Measurements from ENCODE around the gene POLN. TPM values are rescaled to one million over a fixed set of nuclear protein-coding genes. Genes with fewer than 3 reads are reported as not detected.

The POLN gene
- polyA plus RNA-seq, 1 experiment, result 1.5 TPM

GRCh38 chr4:2127609-2128332 is 114.2 kb downstream of the POLN start:
- H3K36me3 ChIP-seq (ENCODE audit: control insufficient read depth, insufficient read depth, low read length), result no peaks in the 10 kb centered on the region
- ChIA-PET CTCF (no interaction called here), POLR2A (no interaction called here)
- no peak for DNase-seq (ENCODE audit: low read depth)
- H3K27me3 ChIP-seq (ENCODE audit: control insufficient read depth, insufficient read depth, low read length), result no peaks in the 10 kb centered on the region
- no peak overlapping the region for H3K4me3 ChIP-seq (ENCODE audit: low read depth, low read length)
- TF ChIP-seq, protein P1, sequence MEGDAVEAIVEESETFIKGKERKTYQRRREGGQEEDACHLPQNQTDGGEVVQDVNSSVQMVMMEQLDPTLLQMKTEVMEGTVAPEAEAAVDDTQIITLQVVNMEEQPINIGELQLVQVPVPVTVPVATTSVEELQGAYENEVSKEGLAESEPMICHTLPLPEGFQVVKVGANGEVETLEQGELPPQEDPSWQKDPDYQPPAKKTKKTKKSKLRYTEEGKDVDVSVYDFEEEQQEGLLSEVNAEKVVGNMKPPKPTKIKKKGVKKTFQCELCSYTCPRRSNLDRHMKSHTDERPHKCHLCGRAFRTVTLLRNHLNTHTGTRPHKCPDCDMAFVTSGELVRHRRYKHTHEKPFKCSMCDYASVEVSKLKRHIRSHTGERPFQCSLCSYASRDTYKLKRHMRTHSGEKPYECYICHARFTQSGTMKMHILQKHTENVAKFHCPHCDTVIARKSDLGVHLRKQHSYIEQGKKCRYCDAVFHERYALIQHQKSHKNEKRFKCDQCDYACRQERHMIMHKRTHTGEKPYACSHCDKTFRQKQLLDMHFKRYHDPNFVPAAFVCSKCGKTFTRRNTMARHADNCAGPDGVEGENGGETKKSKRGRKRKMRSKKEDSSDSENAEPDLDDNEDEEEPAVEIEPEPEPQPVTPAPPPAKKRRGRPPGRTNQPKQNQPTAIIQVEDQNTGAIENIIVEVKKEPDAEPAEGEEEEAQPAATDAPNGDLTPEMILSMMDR (IDR thresholded peaks at IDR 0.05; ENCODE audit: insufficient read depth, low read depth, low read length), result no peak

- ChIA-PET POLR2A (no interaction called here), CTCF (no interaction called here)
- Histone ChIP-seq H3K36me3 (ENCODE audit: control insufficient read depth, insufficient read depth, low read length) (no peaks in the 10 kb centered on the region), H3K4me3 (ENCODE audit: low read depth, low read length) (no peak overlapping the region), H3K27me3 (ENCODE audit: control insufficient read depth, insufficient read depth, low read length) (no peaks in the 10 kb centered on the region)
- DNase-seq (ENCODE audit: low read depth), result no peak
- TF ChIP-seq, protein P1 (IDR thresholded peaks at IDR 0.05; ENCODE audit: insufficient read depth, low read depth, low read length), result no peak
These were observed 115.4 kb downstream of the POLN start for GRCh38 chr4:2126309-2127043.

- CTCF ChIA-PET, result interaction anchor here (1.1 kb wide), 1 partner anchor 13 kb away, joined by 5 read pairs; no protein-coding TSS in a partner anchor
- no peaks in the 10 kb centered on the region for H3K27me3 ChIP-seq (ENCODE audit: control insufficient read depth, insufficient read depth, low read length)
- H3K4me3 ChIP-seq (ENCODE audit: low read depth, low read length), result no peak overlapping the region
- POLR2A ChIA-PET, result no interaction called here
- TF ChIP-seq, protein P1 (IDR thresholded peaks at IDR 0.05; ENCODE audit: insufficient read depth, low read depth, low read length), result no peak
- no peaks in the 10 kb centered on the region for H3K36me3 ChIP-seq (ENCODE audit: control insufficient read depth, insufficient read depth, low read length)
- DNase-seq (ENCODE audit: low read depth), result no peak
These were observed 116.1 kb downstream of the POLN start for GRCh38 chr4:2125831-2126230.

DNA sequence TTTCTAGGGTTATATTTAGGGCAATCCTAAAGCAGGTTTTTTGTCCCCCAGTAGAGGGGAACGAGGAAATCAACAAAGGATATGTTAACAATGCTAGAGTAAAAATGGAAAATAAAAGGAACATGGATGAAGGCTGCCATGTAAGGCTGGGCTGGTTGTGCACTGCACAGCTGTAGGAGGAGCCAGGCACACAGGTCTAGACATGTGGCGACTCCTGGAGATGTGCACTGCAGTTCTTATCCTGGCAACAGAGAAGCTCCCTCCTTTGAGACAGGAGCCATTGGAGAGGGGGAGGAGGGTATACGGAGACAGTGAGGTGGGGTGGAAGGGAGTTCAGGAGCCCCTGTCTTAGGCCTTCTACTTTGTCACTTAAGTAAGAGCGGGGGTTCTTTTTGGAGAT is 116.9 kb downstream of the POLN start:
- CTCF ChIA-PET, result interaction anchor here (1.1 kb wide), 1 partner anchor 14 kb away, joined by 5 read pairs; no protein-coding TSS in a partner anchor
- POLR2A ChIA-PET, result no interaction called here
- DNase-seq (ENCODE audit: low read depth), result no peak
- H3K27me3 ChIP-seq (ENCODE audit: control insufficient read depth, insufficient read depth, low read length), result no peaks in the 10 kb centered on the region
- no peak overlapping the region for H3K4me3 ChIP-seq (ENCODE audit: low read depth, low read length)
- no peaks in the 10 kb centered on the region for H3K36me3 ChIP-seq (ENCODE audit: control insufficient read depth, insufficient read depth, low read length)
- TF ChIP-seq, protein P1 (IDR thresholded peaks at IDR 0.05; ENCODE audit: insufficient read depth, low read depth, low read length), result no peak

GRCh38 chr4:2116687-2117400 is 125.1 kb downstream of the POLN start:
- ChIA-PET CTCF (interaction anchor here (1.0 kb wide), 1 partner anchor 15 kb away, joined by 6 read pairs; no protein-coding TSS in a partner anchor), POLR2A (no interaction called here)
- TF ChIP-seq, protein P1 (IDR thresholded peaks at IDR 0.05; ENCODE audit: insufficient read depth, low read depth, low read length), result no peak
- Histone ChIP-seq H3K27me3 (ENCODE audit: control insufficient read depth, insufficient read depth, low read length) (0 out of 2 replicates have a peak, but pooled peaks cover 3% of the 10 kb centered on the region), H3K36me3 (ENCODE audit: control insufficient read depth, insufficient read depth, low read length) (no peaks in the 10 kb centered on the region), H3K4me3 (ENCODE audit: low read depth, low read length) (no peak overlapping the region)
- no peak for DNase-seq (ENCODE audit: low read depth)

Measured in BJ (cell line).